Dermis microvascular lymphatic vessel endothelial cell (primary cell): ENCODE data around the gene OGDH. TPM values are rescaled to one million over a fixed set of nuclear protein-coding genes. Genes with fewer than 3 reads are reported as not detected.
A peak's percentile ranks its signal among the peaks of the same experiment; 100 is the strongest.

Experiments used
- DNase-seq, 2 donors: peaks; one replicate each; pipeline versions ENCODE4 v3.0.0 to v3.0.0-alpha.2; 2010; ENCODE audit warnings: low read depth in 2 of 2
- total RNA-seq: library from RNA; depleted of rRNA; stranded (reverse); fragments of >200 nt; gene quantifications from 2 replicates; pipeline ENCODE4 v1.2.1, GENCODE V29; 2014

Gene OGDH
- total RNA-seq, 1 donor from 2014 or later, result 43.0 TPM

DNA sequence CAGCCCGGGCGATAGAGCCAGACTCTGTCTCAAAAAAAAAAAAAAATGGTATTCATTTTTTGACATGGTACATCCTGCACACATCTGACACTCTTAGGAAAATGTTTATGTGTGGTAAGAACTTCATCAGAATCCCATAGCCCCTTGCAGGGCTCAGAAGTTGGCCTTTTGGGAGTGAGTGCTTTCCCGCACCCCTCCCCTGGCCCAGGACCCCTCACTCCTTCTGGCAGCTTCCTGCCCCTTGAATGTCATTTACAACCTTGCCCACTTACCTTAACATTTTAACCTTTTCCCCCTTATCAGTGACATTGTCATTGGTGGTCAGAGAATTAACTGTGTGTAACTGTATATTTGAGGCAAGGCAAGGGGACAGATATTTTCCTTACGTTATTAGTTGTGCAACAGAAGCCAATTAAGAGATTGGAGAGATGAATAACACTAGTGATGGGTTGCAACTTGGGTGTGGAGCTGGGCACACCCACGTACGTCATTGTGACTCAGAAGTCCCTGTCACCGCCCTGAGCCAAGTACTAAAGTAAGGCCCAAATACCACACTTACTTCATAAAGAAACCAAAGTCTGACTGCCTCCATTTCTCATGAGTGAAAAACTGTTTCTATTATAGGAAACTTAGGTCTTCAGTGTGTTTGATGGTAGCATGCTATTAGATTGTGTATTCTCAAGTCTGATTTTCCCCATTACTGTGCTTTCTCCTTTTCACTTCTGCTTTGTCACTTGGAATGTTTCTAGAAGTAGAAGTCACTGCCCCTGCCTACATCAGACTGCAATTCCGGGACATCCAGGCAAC, 31.6 kb downstream of the OGDH start:
- DNase-seq, result peak in 1 of 2 donors; percentile 65

DNA sequence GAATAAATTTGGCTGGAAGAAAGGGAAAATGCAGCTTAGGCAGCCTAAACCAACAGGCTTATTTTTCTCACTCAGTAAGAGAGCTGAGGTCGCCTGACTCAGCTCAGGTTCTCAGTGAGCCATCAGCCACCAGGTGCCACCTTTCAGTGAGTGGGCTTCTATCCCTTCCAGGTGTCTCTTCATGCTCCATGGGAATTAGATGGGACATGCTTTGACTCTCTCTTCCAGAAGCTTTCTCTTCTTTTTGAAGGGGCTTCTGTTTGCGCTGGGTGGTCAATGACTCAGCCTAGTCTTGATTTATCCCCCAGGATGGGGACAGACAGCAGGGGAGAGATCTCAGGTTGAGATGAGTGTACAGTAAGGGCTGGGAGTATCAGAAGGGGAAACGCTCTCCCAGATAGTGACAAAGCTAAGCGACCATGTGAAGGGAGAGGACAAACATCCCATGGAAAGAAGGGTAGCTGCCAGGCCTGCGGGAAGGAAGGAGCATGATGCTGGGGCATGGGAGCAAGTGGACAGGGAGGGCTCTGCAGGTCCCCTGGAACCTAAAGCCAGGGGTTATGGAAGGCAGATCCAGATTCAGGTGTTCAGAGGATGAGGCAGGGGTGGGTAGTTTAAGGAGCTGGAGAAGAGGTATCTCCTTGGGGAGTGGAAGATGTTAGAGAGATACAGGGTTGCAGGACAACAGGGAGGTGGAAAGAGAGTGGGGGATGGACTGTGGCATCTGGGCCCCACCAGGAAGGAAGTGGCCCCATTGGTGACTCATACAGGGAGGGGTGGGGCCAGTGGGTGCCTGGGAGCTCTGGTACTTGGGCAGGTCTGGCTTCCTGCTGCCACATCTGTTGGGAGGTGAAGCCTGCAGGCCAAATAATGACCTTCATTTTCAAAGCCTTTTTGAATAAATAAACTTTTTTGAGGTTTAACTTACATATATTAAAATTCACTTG, 32.5 kb downstream of the OGDH start:
- peak in 1 of 2 donors; percentile 82 for DNase-seq

DNA sequence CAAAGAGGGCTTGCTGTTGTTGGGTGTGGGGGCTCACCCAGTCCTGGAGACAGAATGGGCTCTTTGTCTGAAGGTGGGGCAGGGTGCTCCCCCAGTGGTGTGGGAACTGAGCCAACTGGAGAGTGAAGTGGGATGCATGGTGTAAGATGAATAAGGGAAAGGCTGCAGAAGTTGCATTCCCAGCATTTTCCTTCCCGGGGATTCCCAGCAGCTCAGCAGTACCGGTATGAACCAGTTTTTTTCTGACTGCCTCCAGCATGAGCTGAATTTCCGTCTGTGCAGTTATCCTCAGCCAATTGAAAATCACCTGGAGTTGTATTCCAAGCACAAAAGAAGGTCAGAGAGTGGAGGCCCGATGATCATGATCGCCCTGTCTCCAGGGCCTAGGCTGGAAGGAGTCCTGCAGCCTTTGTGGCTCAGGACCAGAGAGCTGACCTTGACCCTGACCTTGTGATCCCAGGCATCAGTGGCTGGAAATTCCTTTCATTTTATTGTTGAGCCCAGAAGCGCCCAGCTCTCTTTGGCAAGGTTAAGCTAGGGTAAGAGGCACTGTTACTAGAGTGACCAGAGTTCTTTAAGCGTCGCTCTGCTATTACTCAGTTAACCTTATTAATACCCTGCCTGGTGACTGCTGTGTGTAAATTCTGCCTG, 33.4 kb downstream of the OGDH start:
- peak; percentile 83 to 91 for DNase-seq

DNA sequence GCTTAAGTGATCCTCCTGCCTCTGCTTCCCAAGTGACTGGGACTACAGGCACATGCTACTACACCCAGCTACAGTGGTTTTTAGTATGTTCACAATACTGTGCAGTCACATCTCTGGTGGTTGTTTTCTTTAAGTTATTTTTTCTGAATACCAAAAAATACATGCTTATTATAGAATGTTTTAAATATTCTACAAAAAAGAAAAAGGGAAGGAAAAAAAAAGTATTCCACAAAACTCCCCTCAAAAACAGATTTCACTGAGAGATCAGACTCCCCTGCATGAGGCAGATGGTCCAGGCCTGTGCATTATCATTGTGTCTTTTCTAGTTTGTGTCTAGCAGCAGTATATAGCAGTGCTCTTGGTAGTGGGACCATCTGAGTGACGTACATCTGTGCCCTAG, 36.8 kb downstream of the OGDH start:
- DNase-seq, result no peak

DNA sequence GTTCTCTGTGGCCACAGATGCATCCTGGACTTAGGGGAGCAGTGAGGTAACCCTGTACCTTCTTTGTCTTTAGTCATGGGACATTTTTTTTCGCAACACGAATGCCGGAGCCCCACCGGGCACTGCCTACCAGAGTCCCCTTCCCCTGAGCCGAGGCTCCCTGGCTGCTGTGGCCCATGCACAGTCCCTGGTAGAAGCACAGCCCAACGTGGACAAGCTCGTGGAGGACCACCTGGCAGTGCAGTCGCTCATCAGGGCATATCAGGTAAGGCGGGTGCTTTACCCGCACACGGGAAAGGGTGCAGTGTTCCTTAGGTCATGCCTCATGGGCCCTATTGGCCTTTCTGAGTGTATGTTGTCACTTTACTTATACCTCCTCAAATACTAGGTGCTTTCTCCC, 38.8 kb downstream of the OGDH start:
- no peak for DNase-seq

DNA sequence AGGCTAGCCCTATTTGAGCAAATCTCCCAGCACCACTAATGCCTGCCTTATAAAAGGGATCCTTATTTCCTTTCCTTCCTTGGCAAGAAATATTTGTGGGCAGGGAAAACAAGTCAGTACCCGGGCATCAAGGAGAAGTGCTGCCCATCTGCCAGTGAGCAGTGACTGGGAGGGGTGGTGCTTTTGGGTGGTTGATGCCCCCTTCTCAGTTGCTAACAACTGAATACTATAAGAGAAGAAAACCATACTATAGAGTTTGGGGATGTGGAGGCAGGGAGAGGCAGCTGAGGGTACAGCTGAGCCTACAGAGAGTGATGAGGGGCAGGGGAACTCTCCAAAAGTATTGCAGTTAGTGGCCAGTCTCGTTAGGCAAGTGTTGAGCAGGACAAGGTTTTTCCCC, 39.3 kb downstream of the OGDH start:
- DNase-seq, result no peak

DNA sequence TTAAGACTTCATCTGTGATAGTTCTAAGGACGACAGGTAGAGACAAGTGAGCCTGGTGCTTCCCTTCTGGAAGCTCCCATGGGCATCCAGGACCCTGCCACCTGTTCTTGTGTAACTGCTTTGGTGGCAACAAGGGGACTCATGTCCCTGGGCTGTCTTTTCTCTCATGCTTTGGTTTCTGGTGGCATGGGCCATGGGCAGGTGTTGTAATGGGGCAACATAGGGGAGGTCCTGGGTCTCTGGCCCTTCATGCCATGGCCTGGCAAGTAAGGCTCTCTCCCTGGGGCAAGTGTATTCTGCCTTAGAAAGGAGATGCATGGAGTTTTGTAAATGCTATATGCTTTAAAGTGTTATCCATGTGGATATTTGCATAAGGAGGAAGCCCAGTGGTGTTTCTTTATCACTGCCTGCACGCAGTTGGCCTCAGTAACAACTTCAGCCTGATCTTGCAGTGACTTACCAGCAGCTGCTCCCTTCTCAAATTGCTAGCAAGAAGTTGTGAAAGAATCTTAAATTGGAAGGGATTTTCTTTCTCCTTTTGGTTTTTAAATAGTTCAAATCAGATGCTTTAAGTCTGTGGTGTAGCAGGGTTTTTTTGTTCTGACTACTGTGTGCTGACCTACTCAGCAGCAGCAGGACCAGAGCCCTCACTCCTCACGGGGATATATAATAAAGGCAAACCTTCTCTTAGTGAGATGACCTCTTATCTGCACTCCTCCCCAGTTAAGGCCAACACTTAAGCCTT, 39.9 kb downstream of the OGDH start:
- DNase-seq, result no peak

DNA sequence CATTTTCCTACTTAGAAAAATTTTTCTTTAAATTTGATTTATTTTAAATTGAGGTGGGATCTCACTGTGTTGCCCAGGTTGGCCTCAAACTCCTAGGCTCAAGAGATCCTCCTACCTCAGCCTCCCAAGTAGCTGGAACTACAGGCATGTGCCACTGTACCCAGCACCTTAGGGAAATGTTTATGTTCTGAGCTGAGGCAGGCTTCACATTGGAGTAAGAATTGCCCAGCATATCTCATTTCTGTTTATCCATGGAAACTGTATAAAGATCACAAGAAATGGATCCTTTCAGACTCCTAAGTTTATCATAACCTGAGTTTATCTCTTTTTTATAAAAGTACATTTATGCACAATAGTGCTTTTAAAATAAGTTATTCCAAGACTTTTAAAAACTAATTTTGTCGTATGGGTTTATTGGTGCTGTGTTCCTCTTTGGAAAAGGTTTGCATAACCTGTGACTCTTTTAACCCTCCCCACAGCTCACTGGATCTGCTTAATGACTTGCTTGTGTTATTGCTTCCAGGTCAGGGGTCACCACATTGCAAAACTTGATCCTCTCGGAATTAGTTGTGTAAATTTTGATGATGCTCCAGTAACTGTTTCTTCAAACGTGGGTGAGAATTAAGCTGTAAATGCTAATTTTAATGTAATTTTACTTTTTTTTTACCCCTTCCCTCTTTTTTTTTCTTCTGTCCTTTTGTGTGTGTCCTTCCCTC, 40.7 kb downstream of the OGDH start:
- DNase-seq, result no peak

DNA sequence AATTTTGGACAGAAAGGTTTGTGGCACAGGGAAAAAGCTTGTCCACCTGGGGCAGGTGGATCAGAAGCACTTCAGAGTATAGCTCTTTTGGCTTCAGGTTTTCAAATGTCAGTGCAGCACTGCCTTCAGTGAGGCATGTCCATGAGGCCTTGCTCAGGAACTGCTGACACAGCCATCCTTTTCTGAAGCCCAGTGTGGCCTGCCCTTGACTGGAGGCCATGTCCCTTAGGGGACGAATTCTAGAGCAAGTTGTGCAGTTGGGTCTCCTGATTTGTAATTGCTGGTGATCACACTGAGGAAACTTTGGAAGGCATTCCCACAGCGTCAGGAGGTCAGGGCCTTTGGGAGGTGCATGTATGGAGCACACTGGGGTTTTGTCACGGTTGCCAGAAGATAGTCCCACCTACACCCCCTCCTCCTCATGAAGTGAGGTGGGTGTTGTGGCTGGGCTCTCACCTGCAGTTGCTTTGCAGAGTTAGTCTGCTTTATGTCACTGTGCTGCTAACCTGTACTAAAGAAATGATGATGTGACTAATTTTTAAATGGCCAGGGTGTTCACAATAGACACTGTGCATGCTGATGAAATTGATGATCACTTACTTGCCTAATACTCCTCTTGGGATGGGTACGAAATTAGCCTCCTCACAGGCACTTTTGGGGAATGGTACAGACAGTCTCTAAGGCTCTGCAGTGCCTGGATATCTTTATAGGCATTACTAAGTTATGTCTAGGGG, 41.7 kb downstream of the OGDH start:
- no peak for DNase-seq

DNA sequence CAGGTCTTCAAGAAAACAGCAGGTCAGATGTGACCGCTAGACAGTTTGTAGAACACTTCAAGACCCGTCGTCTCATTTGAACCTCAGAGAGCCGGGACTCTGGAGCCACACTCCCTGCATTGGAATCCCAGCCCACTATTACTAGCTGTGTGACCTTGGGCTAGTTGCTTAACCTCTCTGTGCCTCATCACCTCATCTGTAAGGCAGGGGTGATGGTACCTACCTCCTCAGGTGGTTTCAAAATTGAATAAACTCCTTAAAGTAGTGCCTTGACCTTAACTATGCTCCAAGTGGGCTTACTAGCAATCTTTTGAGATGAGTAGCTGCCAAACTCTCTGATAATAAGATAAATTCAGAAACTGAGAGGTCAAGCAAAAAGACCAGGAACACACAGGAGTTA, 43.8 kb downstream of the OGDH start:
- DNase-seq, result no peak

DNA sequence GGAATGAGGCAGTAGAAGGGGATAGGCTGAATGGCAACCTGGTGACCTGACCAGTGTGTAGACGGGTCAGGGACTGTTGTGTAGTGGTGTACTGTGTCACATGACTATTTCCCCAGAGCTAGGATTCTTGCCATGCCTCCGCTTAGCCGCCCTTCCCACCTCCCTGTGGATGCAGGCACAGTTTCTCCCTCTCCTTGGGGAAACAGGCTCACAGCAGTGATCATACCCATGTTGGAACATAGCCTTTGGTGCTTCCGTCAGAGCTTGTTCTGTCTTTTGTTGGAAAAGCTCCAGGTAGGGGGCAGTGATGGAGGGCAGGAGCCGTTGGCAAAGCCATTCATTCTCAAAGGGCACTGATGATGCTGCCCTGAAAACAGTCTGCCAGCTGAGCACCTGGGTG, 44.3 kb downstream of the OGDH start:
- no peak for DNase-seq

DNA sequence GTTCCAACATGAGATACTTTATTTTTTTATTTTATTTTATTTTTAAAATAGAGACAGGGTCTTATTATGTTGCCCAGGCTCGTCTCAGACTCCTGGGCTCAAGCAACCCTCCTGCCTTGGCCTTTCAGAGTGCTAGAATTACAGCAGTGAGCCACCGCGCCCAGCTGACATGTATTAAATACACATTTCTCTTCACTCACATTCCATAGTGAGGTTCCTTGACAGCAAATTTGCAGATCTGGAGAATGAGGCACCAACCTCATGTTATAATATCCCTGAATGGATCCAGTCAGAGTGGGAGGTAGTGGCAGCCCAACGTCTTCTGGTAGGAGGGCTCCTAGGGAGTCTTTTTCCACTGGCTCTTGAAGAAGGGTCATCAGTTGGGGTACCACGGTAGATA, 46.1 kb downstream of the OGDH start:
- no peak for DNase-seq

DNA sequence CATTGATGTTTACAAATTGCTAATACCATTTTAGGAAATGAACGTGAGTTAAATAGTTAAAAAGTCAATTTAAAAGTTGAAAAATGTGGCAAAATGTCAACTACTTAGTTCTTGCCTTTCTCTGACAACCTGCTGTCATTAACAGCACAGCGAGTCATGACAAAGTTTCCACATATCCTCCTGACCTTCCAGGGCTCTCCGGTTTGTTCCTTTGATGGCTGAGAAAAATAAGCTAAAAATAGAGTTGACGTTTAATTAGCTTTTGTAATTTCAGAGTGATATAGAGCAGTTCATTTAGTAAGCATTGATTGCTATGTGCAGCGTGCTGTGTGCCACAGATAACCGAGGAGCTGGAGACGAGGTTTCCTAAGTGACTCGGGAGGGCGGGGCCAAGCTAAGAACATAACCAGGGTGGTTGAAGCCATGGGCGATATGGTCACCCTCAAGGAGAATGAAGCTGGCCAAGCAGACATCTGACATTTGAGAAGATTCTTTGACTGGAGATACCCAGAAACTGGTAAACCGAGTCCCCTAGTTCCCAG, 47.9 kb downstream of the OGDH start:
- DNase-seq, result no peak

DNA sequence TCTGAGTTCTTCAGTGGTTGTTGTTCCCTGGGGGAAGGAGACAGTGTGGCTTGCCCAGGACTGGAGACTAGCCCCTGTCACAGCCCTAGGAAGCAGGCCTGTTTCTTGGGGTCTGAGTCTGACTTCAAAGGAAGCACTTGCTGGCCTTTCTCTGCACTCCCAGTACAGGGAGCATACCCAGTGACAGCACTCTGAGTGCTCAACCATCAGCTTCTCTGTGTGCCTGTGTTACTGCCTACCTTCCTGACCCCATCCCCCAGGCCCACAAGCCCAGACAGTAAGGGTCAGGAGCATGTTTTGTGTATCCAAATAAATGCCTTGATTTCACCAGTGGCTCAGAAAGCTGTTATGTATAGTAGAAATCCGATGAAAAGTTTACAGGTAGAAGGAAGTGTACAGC, 48.9 kb downstream of the OGDH start:
- no peak for DNase-seq

DNA sequence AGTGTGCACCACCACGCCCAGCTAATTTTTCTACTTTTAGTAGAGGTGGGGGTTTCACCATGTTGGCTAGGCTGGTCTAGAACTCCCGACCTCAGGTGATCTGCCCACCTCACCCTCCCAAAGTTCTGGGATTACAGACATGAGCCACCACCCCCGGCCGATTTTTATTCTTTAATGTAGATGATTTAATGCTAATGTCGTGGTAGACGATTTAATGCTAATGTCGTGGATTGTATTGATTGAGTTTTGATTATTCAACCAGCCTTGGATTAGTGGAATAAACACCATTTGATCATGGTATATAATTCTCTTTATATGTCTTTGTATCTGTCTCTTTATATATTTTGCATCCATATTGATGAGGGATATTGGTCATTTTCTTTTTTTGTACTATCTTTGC, 52.6 kb downstream of the OGDH start:
- DNase-seq, result no peak

DNA sequence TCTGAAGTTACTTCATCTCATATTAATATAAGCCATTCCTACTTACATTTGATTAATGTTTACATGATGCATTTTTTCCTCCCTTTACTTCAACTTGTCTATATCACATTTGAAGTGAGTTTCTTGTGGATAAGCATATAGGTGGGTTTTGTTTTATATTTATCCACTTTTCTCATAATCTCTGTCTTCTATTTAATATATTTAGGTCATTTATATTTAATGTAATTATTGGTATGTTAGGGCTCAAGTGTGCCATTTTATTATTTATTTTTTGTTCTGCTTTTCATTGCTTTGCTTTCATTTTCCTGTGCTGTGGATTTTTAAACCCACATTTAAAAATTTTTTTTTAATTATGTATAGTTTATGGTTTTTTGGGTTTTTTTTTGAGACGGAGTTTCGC, 54.8 kb downstream of the OGDH start:
- no peak for DNase-seq

DNA sequence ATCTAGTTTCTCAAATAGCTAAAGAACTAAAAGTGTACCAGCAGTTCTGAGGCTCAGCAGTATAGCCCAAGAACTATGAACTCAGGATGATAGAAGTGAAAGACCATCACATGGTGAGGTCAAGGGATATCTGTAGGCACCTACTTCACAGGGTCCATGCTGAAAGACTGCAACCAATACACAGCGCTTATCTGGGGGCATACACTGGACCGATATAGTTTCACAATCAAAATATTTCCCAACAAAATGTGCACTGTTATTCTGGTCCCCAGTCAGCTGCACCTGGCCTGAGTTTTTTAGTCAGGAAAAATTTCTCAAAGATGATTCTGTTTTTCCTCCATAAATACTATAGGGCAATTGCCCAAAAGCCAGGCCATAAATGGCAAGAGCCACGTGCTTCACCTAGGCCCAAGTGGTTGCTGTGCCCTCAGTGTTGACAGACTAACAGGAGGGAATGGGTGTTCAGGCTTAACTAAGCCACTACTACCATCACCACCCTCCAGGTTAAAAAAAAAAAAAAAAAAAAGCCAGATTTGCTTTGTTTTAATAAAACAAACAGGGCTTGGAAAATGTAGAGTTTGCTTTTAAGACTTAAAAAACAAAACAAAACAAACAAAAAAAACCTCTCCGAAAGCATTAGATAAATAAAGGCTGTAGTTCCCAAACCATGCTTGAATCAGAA, 58.5 kb downstream of the OGDH start:
- DNase-seq, result no peak

DNA sequence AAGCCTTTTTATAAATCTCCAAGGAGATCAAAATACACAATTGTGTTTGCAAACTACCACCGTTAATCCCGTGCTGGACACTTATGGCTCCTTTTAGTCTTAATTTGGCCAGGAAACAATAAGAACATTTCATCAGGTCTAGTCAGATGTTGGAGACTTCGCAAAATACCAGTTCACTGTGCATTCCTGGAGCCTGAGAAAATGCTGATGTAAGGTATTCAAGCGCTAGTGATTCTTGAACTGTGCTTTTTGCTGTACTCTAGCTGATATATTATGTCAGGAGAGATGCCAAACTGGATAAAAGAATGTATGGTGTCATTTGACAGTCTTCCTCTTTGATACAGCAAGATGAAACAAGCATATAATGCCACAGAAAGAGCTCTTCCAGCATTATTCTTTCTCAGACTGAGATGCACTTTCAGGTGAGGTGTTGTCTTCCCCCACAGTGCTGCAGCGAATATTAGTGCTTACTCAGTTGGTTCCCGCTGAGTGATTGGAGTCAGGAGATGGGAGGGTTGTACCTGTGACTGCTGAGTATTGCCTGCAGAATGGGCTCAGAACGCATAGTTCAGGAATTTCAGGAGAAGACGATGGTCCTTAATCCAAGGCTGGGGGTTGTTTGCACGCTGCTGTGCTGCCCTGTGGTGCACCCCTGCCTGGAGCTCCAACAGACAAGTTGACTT, 59.2 kb downstream of the OGDH start:
- DNase-seq, result peak in 1 of 2 donors; percentile 20

DNA sequence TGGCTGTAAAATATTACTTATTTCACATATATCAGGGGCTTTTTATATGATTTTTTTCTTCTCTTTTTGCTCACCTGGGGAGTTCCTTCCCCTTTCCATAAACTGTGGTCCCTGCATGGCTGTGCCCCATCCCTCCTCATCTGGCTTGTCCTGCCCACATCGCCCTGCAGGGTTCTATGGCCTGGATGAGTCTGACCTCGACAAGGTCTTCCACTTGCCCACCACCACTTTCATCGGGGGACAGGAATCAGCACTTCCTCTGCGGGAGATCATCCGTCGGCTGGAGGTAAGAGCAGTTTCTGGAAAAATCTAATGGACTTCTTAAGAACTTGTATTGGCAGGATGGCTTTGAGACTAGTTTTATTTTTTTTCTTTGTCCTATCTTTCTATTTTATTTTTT, 60.1 kb downstream of the OGDH start:
- DNase-seq, result no peak
